SK-N-SH (cell line): ENCODE measurements around the gene FAM184A. TPM values are rescaled to one million over a fixed set of nuclear protein-coding genes. Genes with fewer than 3 reads are reported as not detected.

Experiments
- CTCF ChIA-PET: fragments of 300-600, 350-600 bp; formaldehyde crosslinking; extraction: SDS; loops from one replicate; lab custom pipeline; 2021; lab: Yijun Ruan, JAX
- POLR2A ChIA-PET: fragments of 350-600 bp; sonication (Branson Sonifier 250); formaldehyde crosslinking; extraction: SDS; loops from one replicate; lab custom pipeline; 2020; ENCODE audit warnings: antibody characterized with exemption, inconsistent platforms; lab: Yijun Ruan, JAX
- DNase-seq: peaks from one replicate; pipeline ENCODE4 v3.0.0; 2012
- H2AFZ ChIP-seq: fragments of 200-600 bp; sonication (generic); 2 replicates; pipeline ENCODE4 v1.8.1; 2016; ENCODE audit warnings: antibody characterized with exemption, mild to moderate bottlenecking, low read depth
- H3F3A ChIP-seq: fragments of 200-600 bp; sonication (generic); replicated peaks from 2 replicates; pipeline ENCODE3; 2016; ENCODE audit warnings: antibody characterized with exemption, mild to moderate bottlenecking; ENCODE audit not compliant: insufficient read depth
- H3K27ac ChIP-seq, 2 experiments: fragments of 200-500 bp in 1 of 2; fragments of 200-600 bp in 1 of 2; sonication (Bioruptor generic) in 1 of 2; sonication (generic), shearing (Covaris generic) in 1 of 2; 2 replicates each; pipeline versions ENCODE4 v1.5.1 to v1.6.1; 2014 to 2016; ENCODE audit warnings: low read depth in 2 of 2, inconsistent platforms in 1 of 2, low read length in 1 of 2, mild to moderate bottlenecking in 1 of 2, mixed read lengths in 1 of 2
- H3K27me3 ChIP-seq: fragments of 200-600 bp; sonication (generic), shearing (Covaris generic); 2 replicates; pipeline ENCODE4 v1.6.1; 2016; ENCODE audit warnings: mixed run types; ENCODE audit not compliant: insufficient read depth
- H3K36me3 ChIP-seq, 2 experiments: fragments of 200-500 bp in 1 of 2; fragments of 200-600 bp in 1 of 2; sonication (Bioruptor generic) in 1 of 2; sonication (generic) in 1 of 2; replicated peaks in 1 of 2; 2 replicates each; pipeline versions ENCODE3 to v1.5.1; 2014 to 2016; ENCODE audit warnings: low read length in 1 of 2, mild to moderate bottlenecking in 1 of 2; ENCODE audit not compliant: insufficient read depth in 2 of 2, control insufficient read depth in 1 of 2
- H3K4me1 ChIP-seq, 2 experiments: fragments of 200-500 bp in 1 of 2; fragments of 200-600 bp in 1 of 2; sonication (Bioruptor generic) in 1 of 2; sonication (generic), shearing (Covaris generic) in 1 of 2; 2 replicates each; pipeline versions ENCODE4 v1.5.1 to v1.6.1; 2014 to 2016; ENCODE audit warnings: low read depth in 1 of 2, low read length in 1 of 2, mixed run types in 1 of 2; ENCODE audit not compliant: insufficient read depth in 2 of 2, control insufficient read depth in 1 of 2
- H3K4me2 ChIP-seq: fragments of 200-600 bp; sonication (generic), shearing (Covaris generic); 2 replicates; pipeline ENCODE4 v1.6.1; 2017; ENCODE audit warnings: mixed run types
- H3K4me3 ChIP-seq, 2 experiments: fragments of 200-500 bp in 1 of 2; fragments of 200-600 bp in 1 of 2; sonication (Bioruptor generic) in 1 of 2; sonication (generic), shearing (Covaris generic) in 1 of 2; 2 replicates each; pipeline versions ENCODE4 v1.5.1 to v1.8.1; 2014 to 2016; ENCODE audit warnings: low read depth in 2 of 2, inconsistent platforms in 1 of 2, low read length in 1 of 2, mild to moderate bottlenecking in 1 of 2, mixed read lengths in 1 of 2, moderate library complexity in 1 of 2
- H3K79me2 ChIP-seq: fragments of 200-600 bp; sonication (generic); 2 replicates; pipeline ENCODE4 v1.8.1; 2017; ENCODE audit warnings: mild to moderate bottlenecking; ENCODE audit not compliant: insufficient read depth
- H3K9ac ChIP-seq: fragments of 200-600 bp; sonication (generic); 2 replicates; pipeline ENCODE4 v1.6.1; 2017; ENCODE audit warnings: mixed run types
- H3K9me2 ChIP-seq: fragments of 200-600 bp; sonication (generic); 2 replicates; pipeline ENCODE4 v1.6.1; 2017; ENCODE audit warnings: mixed run types
- H3K9me3 ChIP-seq: fragments of 200-600 bp; sonication (generic); 2 replicates; pipeline ENCODE4 v1.6.1; 2017; ENCODE audit warnings: mixed run types, mild to moderate bottlenecking, moderate library complexity
- H4K20me1 ChIP-seq: fragments of 200-600 bp; sonication (generic); 2 replicates; pipeline ENCODE4 v1.6.1; 2017; ENCODE audit warnings: mild to moderate bottlenecking, mixed run types; ENCODE audit not compliant: insufficient read depth
- ELF1 ChIP-seq: IDR thresholded peaks from 2 replicates; pipeline ENCODE4 v1.4.0; 2012
- FOXJ3 ChIP-seq: sonication (generic); formaldehyde crosslinking; IDR thresholded peaks from 2 replicates; pipeline ENCODE4 v1.5.1; 2020; ENCODE audit warnings: mild to moderate bottlenecking, missing genetic modification reagents
- FOXM1 ChIP-seq: IDR thresholded peaks from 2 replicates; pipeline ENCODE4 v1.4.0; 2012; ENCODE audit warnings: low read depth, mild to moderate bottlenecking
- MEF2A ChIP-seq: IDR thresholded peaks from 2 replicates; pipeline ENCODE4 v1.4.0; 2012; ENCODE audit warnings: low read depth, borderline replicate concordance
- MXI1 ChIP-seq: IDR thresholded peaks from 2 replicates; pipeline ENCODE4 v1.6.1; 2012; ENCODE audit warnings: mild to moderate bottlenecking, low read depth, low read length, improper control_type of control experiment
- NRF1 ChIP-seq: IDR thresholded peaks from 2 replicates; pipeline ENCODE4 v1.6.1; 2012; ENCODE audit warnings: low read depth, mild to moderate bottlenecking, low read length
- RFX5 ChIP-seq: IDR thresholded peaks from 2 replicates; pipeline ENCODE4 v1.6.1; 2012; ENCODE audit warnings: mild to moderate bottlenecking, improper control_type of control experiment, low read length
- SIN3A ChIP-seq: IDR thresholded peaks from 2 replicates; pipeline ENCODE4 v1.6.1; 2012; ENCODE audit warnings: low read depth, mild to moderate bottlenecking, low read length, moderate library complexity, borderline replicate concordance
- TAF1 ChIP-seq: IDR thresholded peaks from 2 replicates; pipeline ENCODE4 v1.6.1; 2012; ENCODE audit warnings: low read depth, mild to moderate bottlenecking, low read length, moderate library complexity, borderline replicate concordance
- TCF12 ChIP-seq: IDR thresholded peaks from 2 replicates; pipeline ENCODE4 v1.4.0; 2012
- TEAD4 ChIP-seq: IDR thresholded peaks from 2 replicates; pipeline ENCODE4 v1.4.0; 2012; ENCODE audit warnings: mild to moderate bottlenecking, borderline replicate concordance; ENCODE audit not compliant: insufficient read depth
- YY1 ChIP-seq: IDR thresholded peaks from 2 replicates; pipeline ENCODE4 v1.4.0; 2012; ENCODE audit warnings: low read depth, mild to moderate bottlenecking
- WGBS: methylation state at CpG from one replicate; pipeline ENCODE4 v1.1.6; 2017; ENCODE audit warnings: low lambda C conversion rate; 5-methylcytosine and 5-hydroxymethylcytosine counted together
- polyA plus RNA-seq, 3 experiments: library from polyadenylated mRNA; depleted of rRNA; stranded (reverse); fragments of >200 nt; gene quantifications; 2 replicates each; pipeline ENCODE4 v1.2.3, GENCODE V29; 2012
- TF ChIP-seq, protein P1 (sequence below): fragments of 150-350 bp; IDR thresholded peaks from 2 replicates; pipeline ENCODE4 v1.6.1; 2016; ENCODE audit warnings: mild to moderate bottlenecking, low read depth, low read length
- TF ChIP-seq, protein P2 (sequence below): IDR thresholded peaks from 2 replicates; pipeline ENCODE4; 2012
- TF ChIP-seq, protein P3 (sequence below): fragments of 200-600 bp; sonication (generic); IDR thresholded peaks from 2 replicates; pipeline ENCODE4 v1.6.1; 2017; ENCODE audit warnings: antibody characterized with exemption, mild to moderate bottlenecking, moderate library complexity
- TF ChIP-seq, protein P4 (sequence below): IDR thresholded peaks from 2 replicates; pipeline ENCODE4 v1.4.0; 2012; ENCODE audit warnings: low read depth
- TF ChIP-seq, protein P5 (sequence below): IDR thresholded peaks from 2 replicates; pipeline ENCODE4 v1.4.0; 2012; ENCODE audit warnings: low read depth, borderline replicate concordance

FAM184A gene
- polyA plus RNA-seq, 1 of the 3 experiments (the other 2 are of a cell fraction): 0.38 TPM

DNA sequence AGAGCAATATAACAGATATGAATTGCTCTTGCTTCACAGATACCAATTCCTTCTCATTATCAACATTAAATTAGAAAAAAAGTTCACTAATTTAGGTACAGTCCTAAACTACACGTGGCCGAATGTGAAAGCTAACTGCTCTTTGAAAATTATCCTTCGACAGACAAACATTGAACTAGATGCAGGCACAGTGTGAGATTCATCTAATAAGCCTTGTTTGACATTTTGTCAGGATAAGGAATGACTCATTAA lies 1.1 kb downstream of the FAM184A start:
- no peak overlapping the region for H3K4me2 ChIP-seq
- H3K4me1 ChIP-seq: peaks cover 0 to 4% of the 10 kb centered on the region in 2 experiments; a peak in 3 of 4 replicates
- WGBS: 75% methylated on average over 3 of the region's 3 CpGs
- H3K4me3 ChIP-seq: peak overlapping the region in 1 of 2 experiments; percentile 73; a peak in 1 of 4 replicates
- no peak overlapping the region for H3K27ac ChIP-seq
- H2AFZ ChIP-seq: peak overlapping the region; percentile 65
- H3K9ac ChIP-seq: no peak overlapping the region
- no peaks in the 10 kb centered on the region; the same call in 1 of the 2 replicates for H3K27me3 ChIP-seq
- H3K36me3 ChIP-seq: no peaks in the 10 kb centered on the region
- ChIA-PET POLR2A (no interaction called here), CTCF (interaction anchor here (0.9 to 1.5 kb wide), 9 partner anchors 22 to 494 kb away, joined by 3 to 6 read pairs (median 4); no protein-coding TSS in a partner anchor)
- no peaks in the 10 kb centered on the region for H3K79me2 ChIP-seq
- H4K20me1 ChIP-seq: no peaks in the 10 kb centered on the region
- no peaks in the 10 kb centered on the region for H3K9me3 ChIP-seq
- DNase-seq: no peak
- TF ChIP-seq NRF1: no peak
- TF ChIP-seq, protein P1, sequence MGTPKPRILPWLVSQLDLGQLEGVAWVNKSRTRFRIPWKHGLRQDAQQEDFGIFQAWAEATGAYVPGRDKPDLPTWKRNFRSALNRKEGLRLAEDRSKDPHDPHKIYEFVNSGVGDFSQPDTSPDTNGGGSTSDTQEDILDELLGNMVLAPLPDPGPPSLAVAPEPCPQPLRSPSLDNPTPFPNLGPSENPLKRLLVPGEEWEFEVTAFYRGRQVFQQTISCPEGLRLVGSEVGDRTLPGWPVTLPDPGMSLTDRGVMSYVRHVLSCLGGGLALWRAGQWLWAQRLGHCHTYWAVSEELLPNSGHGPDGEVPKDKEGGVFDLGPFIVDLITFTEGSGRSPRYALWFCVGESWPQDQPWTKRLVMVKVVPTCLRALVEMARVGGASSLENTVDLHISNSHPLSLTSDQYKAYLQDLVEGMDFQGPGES: no peak
- TF ChIP-seq, protein P2, sequence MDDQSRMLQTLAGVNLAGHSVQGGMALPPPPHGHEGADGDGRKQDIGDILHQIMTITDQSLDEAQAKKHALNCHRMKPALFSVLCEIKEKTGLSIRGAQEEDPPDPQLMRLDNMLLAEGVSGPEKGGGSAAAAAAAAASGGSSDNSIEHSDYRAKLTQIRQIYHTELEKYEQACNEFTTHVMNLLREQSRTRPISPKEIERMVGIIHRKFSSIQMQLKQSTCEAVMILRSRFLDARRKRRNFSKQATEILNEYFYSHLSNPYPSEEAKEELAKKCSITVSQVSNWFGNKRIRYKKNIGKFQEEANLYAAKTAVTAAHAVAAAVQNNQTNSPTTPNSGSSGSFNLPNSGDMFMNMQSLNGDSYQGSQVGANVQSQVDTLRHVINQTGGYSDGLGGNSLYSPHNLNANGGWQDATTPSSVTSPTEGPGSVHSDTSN: no peak
- TF ChIP-seq, protein P3, sequence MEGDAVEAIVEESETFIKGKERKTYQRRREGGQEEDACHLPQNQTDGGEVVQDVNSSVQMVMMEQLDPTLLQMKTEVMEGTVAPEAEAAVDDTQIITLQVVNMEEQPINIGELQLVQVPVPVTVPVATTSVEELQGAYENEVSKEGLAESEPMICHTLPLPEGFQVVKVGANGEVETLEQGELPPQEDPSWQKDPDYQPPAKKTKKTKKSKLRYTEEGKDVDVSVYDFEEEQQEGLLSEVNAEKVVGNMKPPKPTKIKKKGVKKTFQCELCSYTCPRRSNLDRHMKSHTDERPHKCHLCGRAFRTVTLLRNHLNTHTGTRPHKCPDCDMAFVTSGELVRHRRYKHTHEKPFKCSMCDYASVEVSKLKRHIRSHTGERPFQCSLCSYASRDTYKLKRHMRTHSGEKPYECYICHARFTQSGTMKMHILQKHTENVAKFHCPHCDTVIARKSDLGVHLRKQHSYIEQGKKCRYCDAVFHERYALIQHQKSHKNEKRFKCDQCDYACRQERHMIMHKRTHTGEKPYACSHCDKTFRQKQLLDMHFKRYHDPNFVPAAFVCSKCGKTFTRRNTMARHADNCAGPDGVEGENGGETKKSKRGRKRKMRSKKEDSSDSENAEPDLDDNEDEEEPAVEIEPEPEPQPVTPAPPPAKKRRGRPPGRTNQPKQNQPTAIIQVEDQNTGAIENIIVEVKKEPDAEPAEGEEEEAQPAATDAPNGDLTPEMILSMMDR: no peak
- TF ChIP-seq, protein P4, sequence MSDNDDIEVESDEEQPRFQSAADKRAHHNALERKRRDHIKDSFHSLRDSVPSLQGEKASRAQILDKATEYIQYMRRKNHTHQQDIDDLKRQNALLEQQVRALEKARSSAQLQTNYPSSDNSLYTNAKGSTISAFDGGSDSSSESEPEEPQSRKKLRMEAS: no peak
- TF ChIP-seq TEAD4: no peak
- no peaks in the 10 kb centered on the region for H3K9me2 ChIP-seq
- H3F3A ChIP-seq: peaks cover 9% of the 10 kb centered on the region

DNA sequence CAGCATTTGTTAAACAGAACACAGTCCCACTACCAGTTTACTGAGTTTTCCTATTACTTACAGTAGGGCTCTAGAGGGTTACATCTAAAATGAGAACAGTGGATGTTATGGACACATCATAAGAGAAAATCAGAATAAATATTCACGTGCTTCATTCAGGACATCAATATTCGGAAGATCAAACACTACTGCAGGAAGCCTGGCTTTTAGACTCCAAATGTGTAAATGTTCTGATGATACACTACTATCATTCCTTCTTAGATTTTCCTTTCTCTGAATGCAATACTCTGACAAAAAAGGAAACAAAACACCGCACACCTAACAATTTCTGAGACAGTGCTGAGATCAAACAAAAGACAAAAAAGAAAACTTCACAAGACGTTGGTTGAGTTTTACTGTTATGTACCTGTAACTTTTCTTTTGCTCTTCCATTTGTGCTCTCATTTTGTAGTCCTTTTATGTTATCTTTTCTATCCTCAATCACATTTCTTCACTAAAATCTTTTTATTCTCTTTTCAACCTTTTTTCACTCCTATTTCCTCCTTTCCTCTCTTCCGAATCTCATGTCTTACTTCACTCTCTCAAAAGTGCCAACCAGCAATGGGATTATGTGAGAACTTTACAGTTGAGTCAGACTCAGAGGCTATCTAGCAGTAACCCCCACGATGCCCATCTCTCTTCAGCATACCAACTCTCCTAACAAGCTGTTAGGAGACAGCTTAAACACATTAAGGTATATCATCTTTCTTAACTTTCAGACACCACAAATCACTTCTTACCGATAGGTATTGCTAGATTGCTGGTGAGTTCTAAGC lies 1.7 kb downstream of the FAM184A start:
- Histone ChIP-seq H3K4me2 (no peak overlapping the region), H3K27me3 (no peaks in the 10 kb centered on the region; the same call in 1 of the 2 replicates), H3K9ac (no peak overlapping the region), H3K9me3 (no peaks in the 10 kb centered on the region), H3K27ac (no peak overlapping the region), H3K9me2 (no peaks in the 10 kb centered on the region), H3K4me1 (peaks cover 0 to 4% of the 10 kb centered on the region in 2 experiments; a peak in 3 of 4 replicates), H3F3A (peaks cover 9% of the 10 kb centered on the region), H3K79me2 (no peaks in the 10 kb centered on the region), H3K36me3 (no peaks in the 10 kb centered on the region), H3K4me3 (no peak overlapping the region; a peak in 1 of 4 replicates), H2AFZ (no peak overlapping the region), H4K20me1 (no peaks in the 10 kb centered on the region)
- ChIA-PET POLR2A (no interaction called here), CTCF (interaction anchor here (0.6 to 1.3 kb wide), 3 partner anchors 23 to 493 kb away, joined by 3 to 4 read pairs (median 3); no protein-coding TSS in a partner anchor)
- 80% methylated on average over 7 of the region's 7 CpGs for WGBS
- no peak for DNase-seq
- no peak for TF ChIP-seq MXI1
- no peak for TF ChIP-seq TAF1
- TF ChIP-seq, protein P3: no peak
- no peak for TF ChIP-seq MEF2A
- no peak for TF ChIP-seq ELF1
- TF ChIP-seq, protein P2: no peak
- TF ChIP-seq FOXM1: no peak
- no peak for TF ChIP-seq TCF12
- no peak for TF ChIP-seq YY1
- no peak for TF ChIP-seq SIN3A
- TF ChIP-seq RFX5: no peak
- no peak for TF ChIP-seq FOXJ3 (CRISPR knock-in tag)
- TF ChIP-seq, protein P5, sequence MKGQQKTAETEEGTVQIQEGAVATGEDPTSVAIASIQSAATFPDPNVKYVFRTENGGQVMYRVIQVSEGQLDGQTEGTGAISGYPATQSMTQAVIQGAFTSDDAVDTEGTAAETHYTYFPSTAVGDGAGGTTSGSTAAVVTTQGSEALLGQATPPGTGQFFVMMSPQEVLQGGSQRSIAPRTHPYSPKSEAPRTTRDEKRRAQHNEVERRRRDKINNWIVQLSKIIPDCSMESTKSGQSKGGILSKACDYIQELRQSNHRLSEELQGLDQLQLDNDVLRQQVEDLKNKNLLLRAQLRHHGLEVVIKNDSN: no peak
